Activated CD8-positive, alpha-beta T cell treated with anti-CD3 and anti-CD28 coated beads for 36 hours (primary cell): ENCODE measurements around the gene ADGRV1. TPM values are rescaled to one million over a fixed set of nuclear protein-coding genes. Genes with fewer than 3 reads are reported as not detected.

Source experiments
- ATAC-seq: fragments of 200-7000 bp; cut with Tn5 transposase; one replicate; pipeline ENCODE4 v1.10.0; 2021; ENCODE audit warnings: mild to moderate bottlenecking, moderate library complexity
- CTCF ChIA-PET: fragments of 350-600 bp; sonication (Branson Sonifier 250); formaldehyde crosslinking; loops from one replicate; lab custom pipeline; 2021; ENCODE audit warnings: antibody characterized with exemption; lab: Charles Lee
- POLR2A ChIA-PET: fragments of 350-600 bp; sonication (Branson Sonifier 250); formaldehyde crosslinking; loops from one replicate; lab custom pipeline; 2021; ENCODE audit warnings: antibody characterized with exemption; lab: Charles Lee
- DNase-seq: peaks from one replicate; pipeline ENCODE4 v3.0.0-alpha.2; 2020
- H3K27ac Mint-ChIP-seq: one replicate; pipeline ENCODE4 v1.8.0; 2021; ENCODE audit warnings: mild to moderate bottlenecking, mixed read lengths
- H3K27me3 Mint-ChIP-seq: one replicate; pipeline ENCODE4 v1.8.0; 2021; ENCODE audit warnings: mixed read lengths
- H3K36me3 Mint-ChIP-seq: one replicate; pipeline ENCODE4 v1.8.0; 2021; ENCODE audit warnings: low read depth, mixed read lengths
- H3K4me1 Mint-ChIP-seq: one replicate; pipeline ENCODE4 v1.8.0; 2021; ENCODE audit warnings: low read depth, mixed read lengths
- H3K4me3 Mint-ChIP-seq: one replicate; pipeline ENCODE4 v1.8.0; 2021; ENCODE audit warnings: mild to moderate bottlenecking, moderate library complexity, mixed read lengths
- H3K9me3 Mint-ChIP-seq: one replicate; pipeline ENCODE4 v1.8.0; 2021; ENCODE audit warnings: mixed read lengths
- intact Hi-C: fragments of 100-400 bp; cut with micrococcal nuclease; formaldehyde crosslinking; loops from one replicate; pipeline ENCODE4 v1.10.0; 2022
- total RNA-seq, 2 experiments: library from RNA; stranded (reverse); gene quantifications; one replicate each; pipeline ENCODE4 v1.2.3, GENCODE V29; 2021
- TF ChIP-seq, protein P1 (sequence below): fragments of 200-600 bp; IDR thresholded peaks from one replicate; pipeline ENCODE4 v1.8.0; 2022; ENCODE audit warnings: antibody characterized with exemption, mild to moderate bottlenecking

Gene ADGRV1
- total RNA-seq, 2 experiments from 2014 or later, result 0.18 TPM; not detected in 1

DNA sequence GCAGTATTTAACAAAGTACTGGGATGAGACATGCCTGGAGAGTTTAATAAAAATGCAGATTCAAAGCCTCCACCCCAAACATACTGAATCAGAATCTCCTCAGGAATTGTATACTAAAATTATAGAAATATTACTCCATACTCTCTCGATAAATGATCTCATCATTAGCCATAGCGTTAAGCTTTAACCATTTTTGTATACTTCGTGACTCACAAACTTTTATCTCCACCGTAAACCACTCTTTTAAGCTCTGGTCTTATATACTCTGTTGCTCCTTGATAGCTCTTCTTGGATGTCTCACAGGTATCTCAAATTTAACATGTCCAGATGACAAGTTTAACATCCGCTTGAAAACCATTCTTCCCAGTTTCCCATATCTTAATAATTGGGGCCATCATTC is 327.8 kb downstream of the ADGRV1 start:
- DNase-seq (no peak), ATAC-seq (no peak)
- no peak overlapping the region for H3K4me3 Mint-ChIP-seq
- TF ChIP-seq, protein P1, sequence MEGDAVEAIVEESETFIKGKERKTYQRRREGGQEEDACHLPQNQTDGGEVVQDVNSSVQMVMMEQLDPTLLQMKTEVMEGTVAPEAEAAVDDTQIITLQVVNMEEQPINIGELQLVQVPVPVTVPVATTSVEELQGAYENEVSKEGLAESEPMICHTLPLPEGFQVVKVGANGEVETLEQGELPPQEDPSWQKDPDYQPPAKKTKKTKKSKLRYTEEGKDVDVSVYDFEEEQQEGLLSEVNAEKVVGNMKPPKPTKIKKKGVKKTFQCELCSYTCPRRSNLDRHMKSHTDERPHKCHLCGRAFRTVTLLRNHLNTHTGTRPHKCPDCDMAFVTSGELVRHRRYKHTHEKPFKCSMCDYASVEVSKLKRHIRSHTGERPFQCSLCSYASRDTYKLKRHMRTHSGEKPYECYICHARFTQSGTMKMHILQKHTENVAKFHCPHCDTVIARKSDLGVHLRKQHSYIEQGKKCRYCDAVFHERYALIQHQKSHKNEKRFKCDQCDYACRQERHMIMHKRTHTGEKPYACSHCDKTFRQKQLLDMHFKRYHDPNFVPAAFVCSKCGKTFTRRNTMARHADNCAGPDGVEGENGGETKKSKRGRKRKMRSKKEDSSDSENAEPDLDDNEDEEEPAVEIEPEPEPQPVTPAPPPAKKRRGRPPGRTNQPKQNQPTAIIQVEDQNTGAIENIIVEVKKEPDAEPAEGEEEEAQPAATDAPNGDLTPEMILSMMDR, result no peak
- no peak overlapping the region for H3K27ac Mint-ChIP-seq
- ChIA-PET CTCF (interaction anchor here (0.8 kb wide), 1 partner anchor 46 kb away, joined by 3 read pairs; no protein-coding TSS in a partner anchor), POLR2A (no interaction called here)
- H3K4me1 Mint-ChIP-seq, result no peaks in the 10 kb centered on the region
- no peaks in the 10 kb centered on the region for H3K9me3 Mint-ChIP-seq
- H3K27me3 Mint-ChIP-seq, result peaks cover 18% of the 10 kb centered on the region
- intact Hi-C loops, result no loop called here
- no peaks in the 10 kb centered on the region for H3K36me3 Mint-ChIP-seq

DNA sequence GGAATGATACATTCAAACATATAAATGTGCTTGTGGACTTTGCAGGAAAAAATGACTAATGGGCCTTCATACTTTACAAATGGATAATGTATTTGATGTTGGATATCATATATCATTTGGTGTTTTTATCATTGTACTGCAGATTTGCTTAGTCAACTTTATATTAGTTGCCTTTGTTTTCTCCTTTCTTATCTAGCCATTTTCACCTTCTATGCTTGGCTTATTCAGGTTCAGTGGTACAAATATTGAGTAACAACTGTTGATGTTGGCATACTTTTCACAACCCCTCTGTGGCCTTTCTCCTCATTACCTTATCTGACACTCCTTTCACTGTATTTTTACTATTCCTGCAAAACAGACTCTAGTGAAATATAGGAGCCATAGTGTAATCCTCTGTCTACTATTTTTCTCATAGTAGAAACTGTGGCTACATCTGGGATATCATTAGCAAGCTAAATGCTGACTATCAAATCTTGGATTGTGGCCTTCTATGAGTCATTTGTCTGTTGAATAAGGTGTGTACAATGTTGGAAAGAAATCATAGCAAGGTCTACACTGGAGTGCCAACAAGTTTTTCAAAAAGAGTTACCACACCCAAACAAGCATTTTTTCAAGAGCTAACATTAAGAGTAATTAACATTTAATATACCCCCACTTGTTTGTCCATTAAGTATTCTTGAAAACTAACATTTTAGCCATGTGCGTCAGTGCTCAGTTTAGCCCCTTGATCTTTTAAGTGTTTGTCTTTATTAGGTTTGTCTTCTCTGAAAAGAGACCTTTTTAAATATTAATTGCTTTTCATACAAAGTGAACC is 330.1 kb downstream of the ADGRV1 start:
- Mint-ChIP-seq H3K9me3 (no peaks in the 10 kb centered on the region), H3K4me3 (no peak overlapping the region), H3K27ac (no peak overlapping the region), H3K36me3 (no peaks in the 10 kb centered on the region), H3K27me3 (peaks cover 14% of the 10 kb centered on the region), H3K4me1 (no peaks in the 10 kb centered on the region)
- TF ChIP-seq, protein P1, result no peak
- ChIA-PET POLR2A (no interaction called here), CTCF (interaction anchor here (1.3 kb wide), 1 partner anchor 531 kb away, joined by 3 read pairs; no protein-coding TSS in a partner anchor)
- no peak for ATAC-seq
- intact Hi-C loops, result no loop called here
- DNase-seq, result no peak

DNA sequence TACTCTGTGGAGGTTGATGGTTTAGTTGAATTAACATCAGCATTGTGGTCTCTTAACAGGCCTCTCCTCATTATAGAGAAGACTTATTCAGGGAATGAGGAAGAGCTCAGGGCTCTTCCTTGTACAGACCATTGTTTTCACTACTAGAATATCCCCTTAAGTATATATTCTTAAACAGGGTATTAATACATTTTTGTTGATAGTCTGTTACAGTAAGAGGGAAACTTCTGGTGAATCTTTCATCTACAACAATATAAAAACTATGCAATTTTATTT is 330.7 kb downstream of the ADGRV1 start:
- Mint-ChIP-seq H3K9me3 (no peaks in the 10 kb centered on the region), H3K36me3 (no peaks in the 10 kb centered on the region), H3K27ac (no peak overlapping the region), H3K4me3 (no peak overlapping the region), H3K4me1 (no peaks in the 10 kb centered on the region), H3K27me3 (peaks cover 10% of the 10 kb centered on the region)
- ATAC-seq (no peak), DNase-seq (no peak)
- TF ChIP-seq, protein P1, result no peak
- intact Hi-C loops, result no loop called here
- CTCF ChIA-PET, result interaction anchor here (1.3 kb wide), 1 partner anchor 530 kb away, joined by 3 read pairs; no protein-coding TSS in a partner anchor
- POLR2A ChIA-PET, result no interaction called here

DNA sequence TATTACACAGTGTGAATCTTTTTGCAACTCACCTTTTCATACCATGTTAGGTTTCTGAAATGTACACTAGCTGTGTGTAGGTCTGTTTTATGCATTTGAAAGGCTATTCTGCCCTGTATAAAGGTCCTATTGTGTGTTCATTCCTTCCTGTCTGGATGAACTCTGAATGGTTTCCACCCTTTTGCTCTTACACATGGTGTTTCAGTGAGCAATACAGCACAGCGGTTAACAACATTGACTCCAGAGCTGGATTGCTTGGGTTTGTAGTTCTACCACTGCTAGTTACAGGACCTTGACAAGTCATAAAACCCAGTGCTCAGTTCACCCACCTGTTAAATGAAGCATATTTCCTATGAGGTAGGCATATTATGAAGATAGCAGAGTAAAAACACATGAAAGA is 331.6 kb downstream of the ADGRV1 start:
- POLR2A ChIA-PET, result no interaction called here
- no peaks in the 10 kb centered on the region for H3K4me1 Mint-ChIP-seq

More for the DNA sequence above, 331.6 kb downstream of the ADGRV1 start:
- H3K36me3 Mint-ChIP-seq, result no peaks in the 10 kb centered on the region
- DNase-seq (no peak), ATAC-seq (no peak)
- no peak overlapping the region for H3K4me3 Mint-ChIP-seq
- H3K9me3 Mint-ChIP-seq, result no peaks in the 10 kb centered on the region
- H3K27me3 Mint-ChIP-seq, result peaks cover 10% of the 10 kb centered on the region
- TF ChIP-seq, protein P1, result no peak
- CTCF ChIA-PET, result interaction anchor here (1.3 kb wide), 1 partner anchor 529 kb away, joined by 3 read pairs; no protein-coding TSS in a partner anchor
- intact Hi-C loops, result no loop called here
- H3K27ac Mint-ChIP-seq, result no peak overlapping the region
